Cerebellar nuclear complex (tissue), 1 donor: Measurements from ENCODE around the gene KCNN3.

Experiments
- DNase-seq, 2 experiments: peaks; one replicate each; lab custom pipeline; 2025; lab: John Stamatoyannopoulos, UW

KCNN3 gene

GRCh38 chr1:154791292-154792166, 78.6 kb downstream of the KCNN3 start:
- no peak for DNase-seq

- no peak for DNase-seq
These were observed 81.2 kb downstream of the KCNN3 start for GRCh38 chr1:154788886-154789285.

- no peak for DNase-seq
These were observed 81.8 kb downstream of the KCNN3 start for GRCh38 chr1:154788110-154788870.

GRCh38 chr1:154786804-154787570, 83.1 kb downstream of the KCNN3 start:
- no peak for DNase-seq

- no peak for DNase-seq
These were observed 85.1 kb downstream of the KCNN3 start for GRCh38 chr1:154784924-154785531.

GRCh38 chr1:154784416-154784815, 85.7 kb downstream of the KCNN3 start:
- no peak for DNase-seq

- DNase-seq, result no peak
These were observed 86.1 kb downstream of the KCNN3 start for GRCh38 chr1:154783976-154784375.

- no peak for DNase-seq
These were observed 89.5 kb downstream of the KCNN3 start for GRCh38 chr1:154780541-154780940.

GRCh38 chr1:154779551-154780189, 90.4 kb downstream of the KCNN3 start:
- no peak for DNase-seq

GRCh38 chr1:154778944-154779343, 91.1 kb downstream of the KCNN3 start:
- DNase-seq, result no peak

GRCh38 chr1:154778275-154778674, 91.8 kb downstream of the KCNN3 start:
- no peak for DNase-seq

- DNase-seq, result no peak
These were observed 92.3 kb downstream of the KCNN3 start for GRCh38 chr1:154777781-154778180.

GRCh38 chr1:154777154-154777553, 92.9 kb downstream of the KCNN3 start:
- no peak for DNase-seq

GRCh38 chr1:154775621-154776605, 94.2 kb downstream of the KCNN3 start:
- DNase-seq, result no peak

GRCh38 chr1:154774175-154774855, 95.8 kb downstream of the KCNN3 start:
- no peak for DNase-seq

- DNase-seq, result no peak
These were observed 96.5 kb downstream of the KCNN3 start for GRCh38 chr1:154773551-154773950.

- DNase-seq, result no peak
These were observed 97.2 kb downstream of the KCNN3 start for GRCh38 chr1:154772606-154773506.

GRCh38 chr1:154772056-154772455, 98.0 kb downstream of the KCNN3 start:
- DNase-seq, result no peak
